A673 (cell line): ENCODE results near the gene RSAD2. TPM values are rescaled to one million over a fixed set of nuclear protein-coding genes. Genes with fewer than 3 reads are reported as not detected.

ENCODE experiments used
- BruUV-seq: library from RNA; stranded (reverse); fragments of 400-500 nt; replicated peaks from 2 replicates; lab custom pipeline; 2021; lab: Mats Ljungman, UMichigan
- CTCF ChIA-PET: fragments of 300-600 bp; sonication (Branson Sonifier 250); formaldehyde crosslinking; loops from one replicate; lab custom pipeline; 2022; ENCODE audit warnings: antibody characterized with exemption; lab: Charles Lee
- POLR2A ChIA-PET: fragments of 300-600 bp; sonication (Branson Sonifier 250); formaldehyde crosslinking; loops from one replicate; lab custom pipeline; 2022; ENCODE audit warnings: antibody characterized with exemption; ENCODE audit not compliant: low non-redundant PET; lab: Charles Lee
- DNase-seq: peaks from one replicate; pipeline ENCODE4 v3.0.0-alpha.2; 2015; ENCODE audit warnings: low spot score
- H3K27ac ChIP-seq: fragments of 200-600 bp; sonication (generic); 2 replicates; pipeline ENCODE4 v1.5.1; 2016; ENCODE audit warnings: mixed run types, low read depth, mild to moderate bottlenecking, mixed read lengths, antibody characterized with exemption, low read length; ENCODE audit not compliant: poor library complexity, severe bottlenecking
- H3K27me3 ChIP-seq: fragments of 200-600 bp; sonication (generic); replicated peaks from 2 replicates; pipeline ENCODE4 v1.6.1; 2017; ENCODE audit warnings: mixed run types, low read depth, mild to moderate bottlenecking, mixed read lengths, antibody characterized with exemption, low read length; ENCODE audit not compliant: insufficient read depth, poor library complexity
- H3K36me3 ChIP-seq: fragments of 200-600 bp; sonication (generic); 2 replicates; pipeline ENCODE4 v1.6.1; 2016; ENCODE audit warnings: mixed run types, mild to moderate bottlenecking, mixed read lengths, antibody characterized with exemption, low read length; ENCODE audit not compliant: insufficient read depth, poor library complexity, severe bottlenecking
- H3K4me1 ChIP-seq: fragments of 200-600 bp; sonication (generic); 2 replicates; pipeline ENCODE4 v1.6.1; 2017; ENCODE audit warnings: mixed run types, mild to moderate bottlenecking, mixed read lengths, antibody characterized with exemption, low read length; ENCODE audit not compliant: insufficient read depth, poor library complexity, severe bottlenecking
- H3K4me3 ChIP-seq: fragments of 200-600 bp; sonication (generic); 2 replicates; pipeline ENCODE4 v1.5.1; 2016; ENCODE audit warnings: low read depth, mixed run types, mild to moderate bottlenecking, mixed read lengths, low read length; ENCODE audit not compliant: poor library complexity, severe bottlenecking
- H3K9me3 ChIP-seq: fragments of 200-600 bp; sonication (generic); 2 replicates; pipeline ENCODE4 v1.6.1; 2016; ENCODE audit warnings: mixed run types, low read depth, mild to moderate bottlenecking, mixed read lengths, antibody characterized with exemption, low read length; ENCODE audit not compliant: poor library complexity, severe bottlenecking
- EZH2 ChIP-seq: fragments of 200-600 bp; sonication (generic); IDR thresholded peaks from 2 replicates; pipeline ENCODE4 v1.6.1; 2017; ENCODE audit warnings: borderline replicate concordance, low read depth, mild to moderate bottlenecking, mixed read lengths, antibody characterized with exemption, low read length; ENCODE audit not compliant: poor library complexity, severe bottlenecking
- intact Hi-C: fragments of 100-400 bp; cut with micrococcal nuclease; formaldehyde crosslinking; loops from one replicate; pipeline ENCODE4 v1.10.0; 2022; ENCODE audit not compliant: unreplicated experiment
- total RNA-seq: library from RNA; stranded (reverse); gene quantifications from 2 replicates; pipeline ENCODE4 v1.2.3, GENCODE V29; 2021
- TF ChIP-seq, protein P1 (sequence below): fragments of 300-800, 200-600 bp; sonication (generic); conservative IDR thresholded peaks from 2 replicates; pipeline ENCODE4 v1.5.1; 2017; ENCODE audit warnings: low read depth, mild to moderate bottlenecking, antibody characterized with exemption, low read length, moderate library complexity, mixed read lengths

The RSAD2 gene
- total RNA-seq, 1 experiment from 2014 or later, result 2.2 TPM

- ChIA-PET CTCF (interaction anchor here (0.6 kb wide), 1 partner anchor 99 kb away, joined by 3 read pairs; no protein-coding TSS in a partner anchor), POLR2A (no interaction called here)
- BruUV-seq, result no TSS peak
- intact Hi-C loops, result loop anchor here (5.0 kb wide), 1 partner anchor 112 kb away; no protein-coding TSS in a partner anchor
- no peak overlapping the region for H3K4me3 ChIP-seq
- no peaks in the 10 kb centered on the region for H3K36me3 ChIP-seq
- H3K27ac ChIP-seq, result no peak overlapping the region
- TF ChIP-seq EZH2, result no peak
- TF ChIP-seq, protein P1, sequence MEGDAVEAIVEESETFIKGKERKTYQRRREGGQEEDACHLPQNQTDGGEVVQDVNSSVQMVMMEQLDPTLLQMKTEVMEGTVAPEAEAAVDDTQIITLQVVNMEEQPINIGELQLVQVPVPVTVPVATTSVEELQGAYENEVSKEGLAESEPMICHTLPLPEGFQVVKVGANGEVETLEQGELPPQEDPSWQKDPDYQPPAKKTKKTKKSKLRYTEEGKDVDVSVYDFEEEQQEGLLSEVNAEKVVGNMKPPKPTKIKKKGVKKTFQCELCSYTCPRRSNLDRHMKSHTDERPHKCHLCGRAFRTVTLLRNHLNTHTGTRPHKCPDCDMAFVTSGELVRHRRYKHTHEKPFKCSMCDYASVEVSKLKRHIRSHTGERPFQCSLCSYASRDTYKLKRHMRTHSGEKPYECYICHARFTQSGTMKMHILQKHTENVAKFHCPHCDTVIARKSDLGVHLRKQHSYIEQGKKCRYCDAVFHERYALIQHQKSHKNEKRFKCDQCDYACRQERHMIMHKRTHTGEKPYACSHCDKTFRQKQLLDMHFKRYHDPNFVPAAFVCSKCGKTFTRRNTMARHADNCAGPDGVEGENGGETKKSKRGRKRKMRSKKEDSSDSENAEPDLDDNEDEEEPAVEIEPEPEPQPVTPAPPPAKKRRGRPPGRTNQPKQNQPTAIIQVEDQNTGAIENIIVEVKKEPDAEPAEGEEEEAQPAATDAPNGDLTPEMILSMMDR, result no peak
- no peak for DNase-seq
- peaks cover 4% of the 10 kb centered on the region for H3K4me1 ChIP-seq
- H3K27me3 ChIP-seq, result no peaks in the 10 kb centered on the region
- no peaks in the 10 kb centered on the region for H3K9me3 ChIP-seq
Measured at GRCh38 chr2:6914828-6915227, 37.3 kb downstream of the RSAD2 start.

DNA sequence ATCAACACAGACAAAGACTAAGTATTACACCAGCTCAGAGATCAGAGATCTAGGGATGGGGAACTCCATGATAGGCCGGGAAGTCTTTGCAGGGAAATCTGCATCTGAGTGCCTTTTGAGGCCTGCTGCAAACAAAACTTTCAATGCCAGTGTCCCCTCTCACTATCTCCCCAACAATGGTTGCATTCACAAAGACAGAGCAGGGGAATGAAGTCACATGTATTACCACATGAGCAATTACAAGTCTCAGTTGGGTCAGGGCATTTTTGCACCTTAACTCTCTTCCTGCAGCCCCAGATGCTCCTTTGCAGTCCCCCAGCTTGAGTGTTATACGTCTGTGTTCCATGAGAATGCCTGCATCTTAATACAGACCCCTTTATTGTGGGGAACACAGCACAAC is 37.8 kb downstream of the RSAD2 start:
- ChIA-PET CTCF (interaction anchor here (0.6 kb wide), 1 partner anchor 98 kb away, joined by 3 read pairs; no protein-coding TSS in a partner anchor), POLR2A (no interaction called here)
- Histone ChIP-seq H3K27me3 (no peaks in the 10 kb centered on the region), H3K36me3 (no peaks in the 10 kb centered on the region), H3K9me3 (no peaks in the 10 kb centered on the region), H3K4me1 (peaks cover 4% of the 10 kb centered on the region), H3K27ac (no peak overlapping the region), H3K4me3 (no peak overlapping the region)
- DNase-seq, result no peak
- TF ChIP-seq, protein P1, result no peak
- no peak for TF ChIP-seq EZH2
- intact Hi-C loops, result loop anchor here (5.0 kb wide), 1 partner anchor 112 kb away; no protein-coding TSS in a partner anchor
- BruUV-seq, result no TSS peak

GRCh38 chr2:6916224-6916623 is 38.6 kb downstream of the RSAD2 start:
- no peaks in the 10 kb centered on the region for H3K9me3 ChIP-seq
- no peaks in the 10 kb centered on the region for H3K27me3 ChIP-seq
- no peak overlapping the region for H3K4me3 ChIP-seq
- BruUV-seq, result no TSS peak
- DNase-seq, result no peak
- intact Hi-C loops, result loop anchor here (5.0 kb wide), 1 partner anchor 111 kb away; no protein-coding TSS in a partner anchor
- ChIA-PET POLR2A (no interaction called here), CTCF (interaction anchor here (0.7 to 1.0 kb wide), 3 partner anchors 12 to 22 kb away, joined by 4 to 7 read pairs (median 4); no protein-coding TSS in a partner anchor)
- H3K4me1 ChIP-seq, result peaks cover 4% of the 10 kb centered on the region
- H3K27ac ChIP-seq, result no peak overlapping the region
- H3K36me3 ChIP-seq, result no peaks in the 10 kb centered on the region
- TF ChIP-seq EZH2, result no peak
- TF ChIP-seq, protein P1, result no peak
